OCI-LY1 (cell line): ENCODE data around the gene FAM151A.

ENCODE experiments used
- EZH2 ChIP-seq: fragments of 200-600 bp; sonication (generic), shearing (Covaris generic); IDR thresholded peaks from 2 replicates; pipeline ENCODE4 v1.8.0; 2017; ENCODE audit warnings: borderline replicate concordance, mixed run types, mild to moderate bottlenecking, antibody characterized with exemption, low read length, moderate library complexity, mixed read lengths
- TF ChIP-seq, protein P1 (sequence below): fragments of 200-600 bp; sonication (generic), shearing (Covaris generic); IDR thresholded peaks from 2 replicates; pipeline ENCODE4 v1.5.1; 2017; ENCODE audit warnings: mild to moderate bottlenecking, antibody characterized with exemption, low read length, moderate library complexity, mixed read lengths

DNA sequence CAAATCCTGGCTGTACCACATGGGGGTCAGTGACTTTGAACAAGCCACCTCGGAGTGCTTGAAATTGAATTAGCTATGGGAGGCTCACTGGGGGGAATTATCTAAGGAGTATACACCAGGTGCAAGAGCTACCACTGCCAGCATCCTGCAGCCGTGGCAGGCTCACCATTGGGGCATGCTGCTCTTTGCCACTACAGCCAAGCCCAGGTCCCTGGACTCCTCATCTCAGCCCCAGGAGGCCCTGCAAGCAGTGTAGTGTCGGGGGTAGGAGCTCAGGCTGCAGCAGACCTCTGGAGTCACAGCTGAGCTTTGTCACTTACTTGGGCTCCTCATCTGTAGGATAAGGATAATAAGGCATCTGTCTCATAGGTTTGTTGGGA, 40.0 kb downstream of the FAM151A start:
- TF ChIP-seq, protein P1, sequence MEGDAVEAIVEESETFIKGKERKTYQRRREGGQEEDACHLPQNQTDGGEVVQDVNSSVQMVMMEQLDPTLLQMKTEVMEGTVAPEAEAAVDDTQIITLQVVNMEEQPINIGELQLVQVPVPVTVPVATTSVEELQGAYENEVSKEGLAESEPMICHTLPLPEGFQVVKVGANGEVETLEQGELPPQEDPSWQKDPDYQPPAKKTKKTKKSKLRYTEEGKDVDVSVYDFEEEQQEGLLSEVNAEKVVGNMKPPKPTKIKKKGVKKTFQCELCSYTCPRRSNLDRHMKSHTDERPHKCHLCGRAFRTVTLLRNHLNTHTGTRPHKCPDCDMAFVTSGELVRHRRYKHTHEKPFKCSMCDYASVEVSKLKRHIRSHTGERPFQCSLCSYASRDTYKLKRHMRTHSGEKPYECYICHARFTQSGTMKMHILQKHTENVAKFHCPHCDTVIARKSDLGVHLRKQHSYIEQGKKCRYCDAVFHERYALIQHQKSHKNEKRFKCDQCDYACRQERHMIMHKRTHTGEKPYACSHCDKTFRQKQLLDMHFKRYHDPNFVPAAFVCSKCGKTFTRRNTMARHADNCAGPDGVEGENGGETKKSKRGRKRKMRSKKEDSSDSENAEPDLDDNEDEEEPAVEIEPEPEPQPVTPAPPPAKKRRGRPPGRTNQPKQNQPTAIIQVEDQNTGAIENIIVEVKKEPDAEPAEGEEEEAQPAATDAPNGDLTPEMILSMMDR = no peak
- TF ChIP-seq EZH2 = no peak
